GM23338 (cell line): ENCODE results near the gene DCAF4L1. TPM values are rescaled to one million over a fixed set of nuclear protein-coding genes. Genes with fewer than 3 reads are reported as not detected.

Experiments
- ATAC-seq: fragments of 200-7000 bp; cut with Tn5 transposase; 3 replicates; pipeline ENCODE4 v1.9.1; 2020
- DNase-seq: peaks from one replicate; pipeline ENCODE4 v3.0.0-alpha.2; 2015; ENCODE audit warnings: low spot score
- H2AFZ ChIP-seq: fragments of 200-600 bp; sonication (generic); 2 replicates; pipeline ENCODE4 v1.8.0; 2016; ENCODE audit warnings: antibody characterized with exemption, mild to moderate bottlenecking, moderate library complexity
- H3F3A ChIP-seq: fragments of 200-600 bp; sonication (generic); replicated peaks from 2 replicates; pipeline ENCODE4 v1.8.0; 2017; ENCODE audit warnings: antibody characterized with exemption, mixed run types, low read depth
- H3K27ac ChIP-seq: fragments of 200-600 bp; sonication (generic); 2 replicates; pipeline ENCODE4 v1.6.1; 2016; ENCODE audit warnings: low read depth
- H3K27me3 ChIP-seq: fragments of 200-600 bp; sonication (generic); 2 replicates; pipeline ENCODE4 v1.8.0; 2016; ENCODE audit warnings: mild to moderate bottlenecking, mixed run types, moderate library complexity; ENCODE audit not compliant: insufficient read depth
- H3K36me3 ChIP-seq: fragments of 200-600 bp; sonication (generic); 2 replicates; pipeline ENCODE4 v1.8.0; 2016; ENCODE audit warnings: mild to moderate bottlenecking; ENCODE audit not compliant: insufficient read depth
- H3K4me1 ChIP-seq: fragments of 200-600 bp; sonication (generic); 2 replicates; pipeline ENCODE4 v1.8.0; 2016; ENCODE audit warnings: mild to moderate bottlenecking, moderate library complexity; ENCODE audit not compliant: insufficient read depth
- H3K4me2 ChIP-seq: fragments of 200-600 bp; sonication (generic); 2 replicates; pipeline ENCODE4 v1.7.1; 2017; ENCODE audit warnings: mixed run types
- H3K4me3 ChIP-seq: fragments of 200-600 bp; sonication (generic); 2 replicates; pipeline ENCODE4 v1.6.1; 2016; ENCODE audit warnings: mixed run types
- H3K79me2 ChIP-seq: fragments of 200-600 bp; sonication (generic); replicated peaks from 2 replicates; pipeline ENCODE4 v1.8.0; 2017; ENCODE audit warnings: mild to moderate bottlenecking; ENCODE audit not compliant: insufficient read depth
- H3K9me2 ChIP-seq: fragments of 200-600 bp; sonication (generic); 2 replicates; pipeline ENCODE4 v1.8.0; 2017; ENCODE audit not compliant: insufficient read depth
- H4K20me1 ChIP-seq: fragments of 200-600 bp; sonication (generic); replicated peaks from 2 replicates; pipeline ENCODE4 v1.8.0; 2017; ENCODE audit warnings: mild to moderate bottlenecking; ENCODE audit not compliant: insufficient read depth
- H3K27ac Mint-ChIP-seq: 2 replicates; pipeline ENCODE4 v1.8.0; 2020; ENCODE audit warnings: inconsistent platforms, mild to moderate bottlenecking, moderate library complexity, mixed read lengths
- H3K27me3 Mint-ChIP-seq: 3 replicates; pipeline ENCODE4 v1.8.0; 2022; ENCODE audit warnings: low read depth, mild to moderate bottlenecking, moderate library complexity, mixed read lengths, inconsistent platforms; ENCODE audit not compliant: insufficient read depth, poor library complexity
- H3K36me3 Mint-ChIP-seq: 3 replicates; pipeline ENCODE4 v1.8.0; 2021; ENCODE audit warnings: low read depth, mild to moderate bottlenecking, inconsistent platforms, moderate library complexity, mixed read lengths
- H3K4me1 Mint-ChIP-seq: 3 replicates; pipeline ENCODE4 v1.8.0; 2020; ENCODE audit warnings: mild to moderate bottlenecking, inconsistent platforms, mixed read lengths
- H3K4me3 Mint-ChIP-seq: 3 replicates; pipeline ENCODE4 v1.8.0; 2021; ENCODE audit warnings: moderate library complexity, mild to moderate bottlenecking, inconsistent platforms, mixed read lengths
- H3K9me3 Mint-ChIP-seq: 3 replicates; pipeline ENCODE4 v1.8.0; 2020; ENCODE audit warnings: moderate library complexity, mild to moderate bottlenecking, inconsistent platforms, mixed read lengths
- CREB1 ChIP-seq: fragments of 250-450 bp; sonication (Bioruptor Pico); IDR thresholded peaks from 2 replicates; pipeline ENCODE4 v1.5.0; 2020; ENCODE audit warnings: low read depth, mild to moderate bottlenecking, moderate library complexity
- CTCF ChIP-seq, 2 experiments: fragments of 200-600 bp in 1 of 2; sonication (generic) in 1 of 2; conservative IDR thresholded peaks; 2 replicates each; pipeline versions ENCODE4 v1.5.1 to v1.6.1; 2016 to 2017; ENCODE audit warnings: antibody characterized with exemption in 2 of 2, low read depth in 2 of 2, mild to moderate bottlenecking in 2 of 2, moderate library complexity in 1 of 2
- EZH2 ChIP-seq: fragments of 200-600 bp; sonication (generic); IDR thresholded peaks from one replicate; pipeline ENCODE4 v1.8.0; 2017; ENCODE audit warnings: antibody characterized with exemption, mild to moderate bottlenecking, low read depth; ENCODE audit not compliant: unreplicated experiment
- EZH2phosphoT487 ChIP-seq: fragments of 200-600 bp; sonication (generic); IDR thresholded peaks from one replicate; pipeline ENCODE4 v1.8.1; 2018; ENCODE audit warnings: antibody characterized with exemption; ENCODE audit not compliant: unreplicated experiment
- JUNB ChIP-seq: IDR thresholded peaks from one replicate; pipeline ENCODE4 v1.6.1; 2016; ENCODE audit warnings: antibody characterized with exemption; ENCODE audit not compliant: unreplicated experiment
- NANOG ChIP-seq: IDR thresholded peaks from 2 replicates; pipeline ENCODE4 v1.6.1; 2016; ENCODE audit warnings: antibody characterized with exemption, borderline replicate concordance
- POLR2AphosphoS5 ChIP-seq: IDR thresholded peaks from 2 replicates; pipeline ENCODE4 v1.6.1; 2016; ENCODE audit warnings: antibody characterized with exemption, low read depth
- REST ChIP-seq: IDR thresholded peaks from one replicate; pipeline ENCODE4 v1.6.1; 2018; ENCODE audit warnings: antibody characterized with exemption; ENCODE audit not compliant: unreplicated experiment
- STAT1 ChIP-seq: IDR thresholded peaks from one replicate; pipeline ENCODE4 v1.6.1; 2016; ENCODE audit warnings: antibody characterized with exemption; ENCODE audit not compliant: unreplicated experiment
- ZNF114 ChIP-seq: fragments of 250-450 bp; sonication (Bioruptor Pico); IDR thresholded peaks from 2 replicates; pipeline ENCODE4 v1.5.0; 2020; ENCODE audit warnings: mild to moderate bottlenecking, moderate library complexity
- ZNF331 ChIP-seq: fragments of 250-450 bp; sonication (Bioruptor Pico); IDR thresholded peaks from 2 replicates; pipeline ENCODE4 v1.5.0; 2020; ENCODE audit warnings: low read depth, mild to moderate bottlenecking, moderate library complexity
- polyA plus RNA-seq: library from polyadenylated mRNA; unstranded; fragments of >200 nt; fragmentation: Nextera tagmentation; extraction: Ambion mirVana; gene quantifications from 2 replicates; pipeline ENCODE4 v1.2.1, GENCODE V29; 2016
- total RNA-seq: library from RNA; depleted of rRNA; stranded (reverse); fragments of >200 nt; shearing (Covaris generic); gene quantifications from 2 replicates; pipeline ENCODE4 v1.2.3, GENCODE V29; 2014
- TF ChIP-seq, protein P1 (sequence below): fragments of 250-450 bp; sonication (Bioruptor Pico); IDR thresholded peaks from 2 replicates; pipeline ENCODE4 v1.5.0; 2020; ENCODE audit warnings: mild to moderate bottlenecking, moderate library complexity
- TF ChIP-seq, protein P2 (sequence below): IDR thresholded peaks from 2 replicates; pipeline ENCODE4 v1.6.1; 2016; ENCODE audit warnings: antibody characterized with exemption

The DCAF4L1 gene
- total and polyA plus RNA-seq, 2 experiments from 2014 or later, result 0.55 to 0.63 TPM

DNA sequence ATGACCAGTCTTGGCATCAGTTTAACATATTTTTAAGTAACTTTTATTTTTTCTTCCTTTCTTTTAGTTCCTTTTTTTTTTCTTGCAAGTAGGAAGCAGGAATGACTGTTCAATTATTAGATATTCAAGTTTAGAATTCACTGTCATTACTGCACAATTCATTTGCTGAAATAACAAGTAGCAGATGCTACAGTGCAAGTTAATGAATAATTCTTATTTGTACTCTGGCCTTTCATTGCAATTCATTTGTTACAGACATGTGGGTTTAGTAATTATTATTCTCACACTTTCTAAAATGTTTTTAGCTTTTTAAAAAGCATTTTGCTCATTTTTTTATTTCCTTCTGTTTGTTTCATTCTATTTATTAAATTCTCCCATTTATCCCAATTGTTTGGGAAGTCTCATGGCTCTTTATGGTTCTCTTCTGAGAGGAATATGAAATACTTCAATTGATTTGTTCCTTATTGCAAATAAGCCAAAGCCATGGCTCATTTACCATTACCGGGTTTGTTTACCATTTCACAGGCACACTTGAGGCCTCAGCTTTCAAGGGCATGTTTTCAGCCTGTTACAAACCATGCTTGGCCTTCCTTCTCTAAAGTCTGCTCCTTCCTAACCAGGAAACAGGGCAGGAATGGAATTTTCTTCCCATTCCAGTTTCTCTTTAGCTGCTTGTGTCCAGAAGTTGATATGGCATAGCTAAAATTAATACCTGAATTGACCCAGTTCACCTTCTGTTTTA is 4.6 kb upstream of the DCAF4L1 start:
- H3K4me3 Mint-ChIP-seq, result no peak overlapping the region
- TF ChIP-seq, protein P1, sequence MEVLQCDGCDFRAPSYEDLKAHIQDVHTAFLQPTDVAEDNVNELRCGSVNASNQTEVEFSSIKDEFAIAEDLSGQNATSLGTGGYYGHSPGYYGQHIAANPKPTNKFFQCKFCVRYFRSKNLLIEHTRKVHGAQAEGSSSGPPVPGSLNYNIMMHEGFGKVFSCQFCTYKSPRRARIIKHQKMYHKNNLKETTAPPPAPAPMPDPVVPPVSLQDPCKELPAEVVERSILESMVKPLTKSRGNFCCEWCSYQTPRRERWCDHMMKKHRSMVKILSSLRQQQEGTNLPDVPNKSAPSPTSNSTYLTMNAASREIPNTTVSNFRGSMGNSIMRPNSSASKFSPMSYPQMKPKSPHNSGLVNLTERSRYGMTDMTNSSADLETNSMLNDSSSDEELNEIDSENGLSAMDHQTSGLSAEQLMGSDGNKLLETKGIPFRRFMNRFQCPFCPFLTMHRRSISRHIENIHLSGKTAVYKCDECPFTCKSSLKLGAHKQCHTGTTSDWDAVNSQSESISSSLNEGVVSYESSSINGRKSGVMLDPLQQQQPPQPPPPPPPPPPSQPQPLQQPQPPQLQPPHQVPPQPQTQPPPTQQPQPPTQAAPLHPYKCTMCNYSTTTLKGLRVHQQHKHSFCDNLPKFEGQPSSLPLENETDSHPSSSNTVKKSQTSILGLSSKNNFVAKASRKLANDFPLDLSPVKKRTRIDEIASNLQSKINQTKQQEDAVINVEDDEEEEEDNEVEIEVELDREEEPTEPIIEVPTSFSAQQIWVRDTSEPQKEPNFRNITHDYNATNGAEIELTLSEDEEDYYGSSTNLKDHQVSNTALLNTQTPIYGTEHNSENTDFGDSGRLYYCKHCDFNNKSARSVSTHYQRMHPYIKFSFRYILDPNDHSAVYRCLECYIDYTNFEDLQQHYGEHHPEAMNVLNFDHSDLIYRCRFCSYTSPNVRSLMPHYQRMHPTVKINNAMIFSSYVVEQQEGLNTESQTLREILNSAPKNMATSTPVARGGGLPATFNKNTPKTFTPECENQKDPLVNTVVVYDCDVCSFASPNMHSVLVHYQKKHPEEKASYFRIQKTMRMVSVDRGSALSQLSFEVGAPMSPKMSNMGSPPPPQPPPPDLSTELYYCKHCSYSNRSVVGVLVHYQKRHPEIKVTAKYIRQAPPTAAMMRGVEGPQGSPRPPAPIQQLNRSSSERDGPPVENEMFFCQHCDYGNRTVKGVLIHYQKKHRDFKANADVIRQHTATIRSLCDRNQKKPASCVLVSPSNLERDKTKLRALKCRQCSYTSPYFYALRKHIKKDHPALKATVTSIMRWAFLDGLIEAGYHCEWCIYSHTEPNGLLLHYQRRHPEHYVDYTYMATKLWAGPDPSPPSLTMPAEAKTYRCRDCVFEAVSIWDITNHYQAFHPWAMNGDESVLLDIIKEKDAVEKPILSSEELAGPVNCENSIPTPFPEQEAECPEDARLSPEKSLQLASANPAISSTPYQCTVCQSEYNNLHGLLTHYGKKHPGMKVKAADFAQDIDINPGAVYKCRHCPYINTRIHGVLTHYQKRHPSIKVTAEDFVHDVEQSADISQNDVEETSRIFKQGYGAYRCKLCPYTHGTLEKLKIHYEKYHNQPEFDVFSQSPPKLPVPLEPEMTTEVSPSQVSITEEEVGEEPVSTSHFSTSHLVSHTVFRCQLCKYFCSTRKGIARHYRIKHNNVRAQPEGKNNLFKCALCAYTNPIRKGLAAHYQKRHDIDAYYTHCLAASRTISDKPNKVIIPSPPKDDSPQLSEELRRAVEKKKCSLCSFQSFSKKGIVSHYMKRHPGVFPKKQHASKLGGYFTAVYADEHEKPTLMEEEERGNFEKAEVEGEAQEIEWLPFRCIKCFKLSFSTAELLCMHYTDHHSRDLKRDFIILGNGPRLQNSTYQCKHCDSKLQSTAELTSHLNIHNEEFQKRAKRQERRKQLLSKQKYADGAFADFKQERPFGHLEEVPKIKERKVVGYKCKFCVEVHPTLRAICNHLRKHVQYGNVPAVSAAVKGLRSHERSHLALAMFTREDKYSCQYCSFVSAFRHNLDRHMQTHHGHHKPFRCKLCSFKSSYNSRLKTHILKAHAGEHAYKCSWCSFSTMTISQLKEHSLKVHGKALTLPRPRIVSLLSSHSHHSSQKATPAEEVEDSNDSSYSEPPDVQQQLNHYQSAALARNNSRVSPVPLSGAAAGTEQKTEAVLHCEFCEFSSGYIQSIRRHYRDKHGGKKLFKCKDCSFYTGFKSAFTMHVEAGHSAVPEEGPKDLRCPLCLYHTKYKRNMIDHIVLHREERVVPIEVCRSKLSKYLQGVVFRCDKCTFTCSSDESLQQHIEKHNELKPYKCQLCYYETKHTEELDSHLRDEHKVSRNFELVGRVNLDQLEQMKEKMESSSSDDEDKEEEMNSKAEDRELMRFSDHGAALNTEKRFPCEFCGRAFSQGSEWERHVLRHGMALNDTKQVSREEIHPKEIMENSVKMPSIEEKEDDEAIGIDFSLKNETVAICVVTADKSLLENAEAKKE (CRISPR knock-in tag), result no peak
- TF ChIP-seq NANOG, result no peak
- TF ChIP-seq ZNF331 (CRISPR knock-in tag), result no peak
- TF ChIP-seq JUNB, result no peak
- TF ChIP-seq, protein P2, sequence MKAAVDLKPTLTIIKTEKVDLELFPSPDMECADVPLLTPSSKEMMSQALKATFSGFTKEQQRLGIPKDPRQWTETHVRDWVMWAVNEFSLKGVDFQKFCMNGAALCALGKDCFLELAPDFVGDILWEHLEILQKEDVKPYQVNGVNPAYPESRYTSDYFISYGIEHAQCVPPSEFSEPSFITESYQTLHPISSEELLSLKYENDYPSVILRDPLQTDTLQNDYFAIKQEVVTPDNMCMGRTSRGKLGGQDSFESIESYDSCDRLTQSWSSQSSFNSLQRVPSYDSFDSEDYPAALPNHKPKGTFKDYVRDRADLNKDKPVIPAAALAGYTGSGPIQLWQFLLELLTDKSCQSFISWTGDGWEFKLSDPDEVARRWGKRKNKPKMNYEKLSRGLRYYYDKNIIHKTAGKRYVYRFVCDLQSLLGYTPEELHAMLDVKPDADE, result no peak
- TF ChIP-seq EZH2, result no peak
- TF ChIP-seq STAT1, result no peak
- TF ChIP-seq REST, result no peak
- no peak for TF ChIP-seq EZH2phosphoT487
- TF ChIP-seq POLR2AphosphoS5, result no peak
- no peak for TF ChIP-seq CREB1
- TF ChIP-seq ZNF114, result no peak
- TF ChIP-seq CTCF (conservative IDR thresholded peaks at IDR 0.05; ENCODE audit: low read depth in 2 of 2), result no peak
- ATAC-seq (peak; percentile 25; the same call in 1 of the 3 replicates), DNase-seq (no peak)
- H3K27ac ChIP-seq, result no peak overlapping the region
- H3K27me3 Mint-ChIP-seq, result no peaks in the 10 kb centered on the region
- H3K36me3 Mint-ChIP-seq, result no peaks in the 10 kb centered on the region; the same call in 2 of the 3 replicates
- 0 out of 2 replicates have a peak, but pooled peaks cover 3% of the 10 kb centered on the region for H3K36me3 ChIP-seq
- H3K9me2 ChIP-seq, result no peaks in the 10 kb centered on the region
- H3K27me3 ChIP-seq, result no peaks in the 10 kb centered on the region
- H3K4me1 ChIP-seq, result peaks cover 11% of the 10 kb centered on the region; the same call in 1 of the 2 replicates
- no peaks in the 10 kb centered on the region for H3F3A ChIP-seq
- no peaks in the 10 kb centered on the region for H3K79me2 ChIP-seq
- H3K4me2 ChIP-seq, result no peak overlapping the region
- H3K4me3 ChIP-seq, result no peak overlapping the region
- no peaks in the 10 kb centered on the region for H4K20me1 ChIP-seq
- peaks cover 17% of the 10 kb centered on the region for H3K4me1 Mint-ChIP-seq
- peaks cover 5% of the 10 kb centered on the region; the same call in 2 of the 3 replicates for H3K9me3 Mint-ChIP-seq
- H3K27ac Mint-ChIP-seq, result no peak overlapping the region
- H2AFZ ChIP-seq, result no peak overlapping the region
